ENCODE results near the gene GALM. TPM values are rescaled to one million over a fixed set of nuclear protein-coding genes. Genes with fewer than 3 reads are reported as not detected.

GALM gene
- total and polyA plus RNA-seq, 2 of the 8 experiments (the other 6 are each of a cell fraction or from before 2014, with no cell fraction given): 9.9 to 13.1 TPM

DNA sequence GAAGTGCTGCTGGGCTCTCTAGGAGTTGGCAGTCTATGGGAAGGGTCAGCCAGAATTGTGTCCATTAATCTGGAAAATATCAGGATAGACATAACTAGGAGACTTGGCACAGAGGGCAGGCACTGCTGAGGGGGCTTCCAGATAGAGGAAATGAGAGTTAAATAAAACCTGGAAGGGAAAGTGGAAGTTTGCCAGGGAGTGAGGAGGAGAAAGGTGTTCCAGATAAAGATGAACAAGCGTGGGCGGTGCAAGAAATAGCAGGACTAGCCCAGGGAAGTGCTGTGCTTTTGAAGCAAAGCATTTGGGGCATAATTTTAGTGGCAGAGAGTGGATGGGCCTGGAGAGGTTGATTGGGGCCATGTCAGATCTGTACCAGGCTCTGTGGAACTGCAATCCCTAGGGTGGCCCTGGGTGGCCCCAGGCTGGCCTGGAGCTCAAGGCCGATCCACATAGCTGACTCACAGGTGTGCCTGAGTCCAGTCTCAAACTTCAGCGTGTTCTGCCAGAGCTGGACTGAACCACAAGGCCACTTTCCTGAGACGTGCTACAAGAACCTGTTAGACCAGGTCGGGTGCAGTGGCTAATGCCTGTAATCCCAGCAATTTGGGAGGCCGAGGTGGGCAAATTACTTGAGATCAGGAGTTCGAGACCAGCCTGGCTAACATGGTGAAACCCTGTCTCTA lies 26.9 kb downstream of the GALM start:
- H4K20me1 ChIP-seq (replicated peaks in 1 of 2; ENCODE audit: control insufficient read depth in 1 of 2, insufficient read depth in 2 of 2, low read length in 2 of 2): no peaks in the 10 kb centered on the region
- no peak overlapping the region for H3K23ac ChIP-seq (ENCODE audit: insufficient read length)
- H3K36me3 ChIP-seq (ENCODE audit: control insufficient read depth in 2 of 4, insufficient read depth in 4 of 4, low read length in 3 of 4): no peaks in the 10 kb centered on the region; a peak in 1 of 8 replicates
- CTCF ChIA-PET (ENCODE audit: partially characterized antibody): interaction anchor here (0.6 to 1.5 kb wide), 3 partner anchors 12 to 156 kb away, joined by 3 read pairs; no protein-coding TSS in a partner anchor
- H2BK20ac ChIP-seq (ENCODE audit: low read length): no peak overlapping the region
- H3K56ac ChIP-seq (replicated peaks; ENCODE audit: insufficient read length, low read depth, low read length): no peak overlapping the region
- WGBS, 2 experiments (ENCODE audit: extremely low coverage in 1 of 2, insufficient coverage in 1 of 2, insufficient read length in 1 of 2, insufficient replicate concordance in 2 of 2, low coverage in 1 of 2, low lambda C conversion rate in 2 of 2, missing lambda C conversion rate in 1 of 2): 91% methylated on average over 8 of the region's 8 CpGs; no CpG with 5 or more reads in 1 of the 2 experiments
- no peak overlapping the region for H3K27ac ChIP-seq (ENCODE audit: low read depth, low read length)
- no peak overlapping the region for H2BK5ac ChIP-seq (ENCODE audit: low read depth, low read length)
- no peak overlapping the region for H2AFZ ChIP-seq (ENCODE audit: low read length)
- H3K4ac ChIP-seq (replicated peaks; ENCODE audit: insufficient read length, low read depth, low read length): no peak overlapping the region
- no peak overlapping the region for H2BK120ac ChIP-seq (replicated peaks; ENCODE audit: low read depth, low read length)
- no peak for DNase-seq (ENCODE audit: low read depth in 1 of 2, low spot score in 2 of 2)
- H3K79me1 ChIP-seq (ENCODE audit: low read depth, low read length): no peaks in the 10 kb centered on the region
- H4K91ac ChIP-seq (replicated peaks; ENCODE audit: insufficient read length, low read length): no peak overlapping the region
- H2BK12ac ChIP-seq (ENCODE audit: low read depth, low read length): no peak overlapping the region
- H3K4me3 ChIP-seq (ENCODE audit: extremely low read depth in 1 of 4, insufficient read depth in 2 of 4, low read depth in 3 of 4, low read length in 4 of 4): no peak overlapping the region
- no peaks in the 10 kb centered on the region for H3K27me3 ChIP-seq (replicated peaks in 1 of 4; ENCODE audit: control insufficient read depth in 3 of 4, extremely low read depth in 1 of 4, insufficient read depth in 3 of 4, low read length in 3 of 4)
- H2AK5ac ChIP-seq (ENCODE audit: low read depth, low read length): no peak overlapping the region
- no peak overlapping the region for H4K8ac ChIP-seq (ENCODE audit: extremely low read depth, insufficient read depth, low read length)
- H3K4me2 ChIP-seq (ENCODE audit: insufficient read depth in 1 of 2, low read depth in 2 of 2, low read length in 2 of 2): no peak overlapping the region
- H3K23me2 ChIP-seq (ENCODE audit: low read depth, low read length): no peaks in the 10 kb centered on the region
- H4K5ac ChIP-seq (ENCODE audit: insufficient read length, low read depth, low read length): no peak overlapping the region
- H3K79me2 ChIP-seq (ENCODE audit: control insufficient read depth in 1 of 2, insufficient read depth in 2 of 2, low read length in 2 of 2): no peaks in the 10 kb centered on the region
- FAIRE-seq: no peak
- TF ChIP-seq TAF7 (optimal IDR thresholded peaks at IDR 0.05; ENCODE audit: borderline replicate concordance, low read depth, low read length) (no peak), BCL11A (IDR thresholded peaks at IDR 0.05; ENCODE audit: low read depth in 2 of 2, low read length in 2 of 2) (no peak), RFX5 (IDR thresholded peaks at IDR 0.05; ENCODE audit: borderline replicate concordance, low read depth, low read length) (no peak), POLR2A (IDR thresholded peaks at IDR 0.05; ENCODE audit: control extremely low read depth in 1 of 2, low read depth in 2 of 2, low read length in 2 of 2) (no peak), GABPA (IDR thresholded peaks at IDR 0.05; ENCODE audit: borderline replicate concordance, insufficient read depth, low read length) (no peak)
- TF ChIP-seq, protein P1, sequence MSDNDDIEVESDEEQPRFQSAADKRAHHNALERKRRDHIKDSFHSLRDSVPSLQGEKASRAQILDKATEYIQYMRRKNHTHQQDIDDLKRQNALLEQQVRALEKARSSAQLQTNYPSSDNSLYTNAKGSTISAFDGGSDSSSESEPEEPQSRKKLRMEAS (IDR thresholded peaks at IDR 0.05): no peak
- no peak overlapping the region for H3K18ac ChIP-seq (ENCODE audit: extremely low read depth, low read length)
- no peak overlapping the region for H3K9ac ChIP-seq (replicated peaks in 1 of 4; ENCODE audit: extremely low read depth in 1 of 4, low read depth in 3 of 4, low read length in 3 of 4)
- H3K4me1 ChIP-seq (replicated peaks in 1 of 4; ENCODE audit: control insufficient read depth in 3 of 4, insufficient read depth in 4 of 4, low read length in 3 of 4): no peaks in the 10 kb centered on the region; a peak in 1 of 7 replicates
- no peak overlapping the region for H3K14ac ChIP-seq (ENCODE audit: insufficient read length)
- H2BK15ac ChIP-seq (ENCODE audit: low read length): no peak overlapping the region
- no peaks in the 10 kb centered on the region for H3K9me3 ChIP-seq (ENCODE audit: insufficient read depth in 2 of 2, low read depth in 1 of 2, low read length in 1 of 2)
- POLR2A ChIA-PET (ENCODE audit: partially characterized antibody): interaction anchor here (2.1 kb wide), 1 partner anchor 58 kb away, joined by 7 read pairs; the partner anchor contains the start of gene SRSF7
